RWPE1 (cell line): ENCODE measurements around the gene OSGIN1.

Source experiments
- CTCF ChIA-PET: fragments of 350-600 bp; sonication (Branson Sonifier 250); formaldehyde crosslinking; extraction: SDS; loops from one replicate; lab custom pipeline; 2021; lab: Yijun Ruan, JAX
- POLR2A ChIA-PET: fragments of 400-600 bp; formaldehyde crosslinking; extraction: SDS; loops from one replicate; lab custom pipeline; 2020; ENCODE audit warnings: antibody characterized with exemption; ENCODE audit not compliant: low non-redundant PET; lab: Yijun Ruan, JAX
- DNase-seq: peaks from one replicate; pipeline ENCODE4 v3.0.0; 2012; ENCODE audit warnings: low spot score
- H3K27ac ChIP-seq: fragments of 450-650 bp; 2 replicates; pipeline ENCODE4 v1.5.1; 2017
- TF ChIP-seq, protein P1 (sequence below): fragments of 450-650 bp; conservative IDR thresholded peaks from 2 replicates; pipeline ENCODE4 v1.5.1; 2017; ENCODE audit warnings: low read depth, mild to moderate bottlenecking

OSGIN1 gene

DNA sequence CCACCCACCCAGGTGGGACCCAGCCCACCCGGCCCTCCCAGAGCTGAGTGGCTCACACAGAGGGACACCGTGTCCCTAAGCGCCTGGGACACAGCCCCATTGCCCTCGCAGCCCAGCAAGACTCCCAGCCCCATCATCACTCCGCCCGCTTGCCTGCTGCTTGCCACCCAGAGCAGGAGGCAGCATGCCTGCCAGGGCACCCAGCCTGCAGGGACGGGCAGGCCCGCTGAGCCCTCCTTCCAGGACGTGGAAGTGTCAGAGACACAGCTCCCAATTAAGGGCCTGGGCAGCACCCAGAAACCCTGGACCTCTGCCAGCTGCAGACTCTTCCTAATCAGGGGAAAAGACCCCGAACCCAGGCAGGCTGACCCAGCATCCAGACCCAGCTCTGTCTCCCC lies 17.2 kb upstream of the OSGIN1 start:
- CTCF ChIA-PET: interaction anchor here (1.0 kb wide), 1 partner anchor 21 kb away, joined by 4 read pairs; no protein-coding TSS in a partner anchor
- TF ChIP-seq, protein P1, sequence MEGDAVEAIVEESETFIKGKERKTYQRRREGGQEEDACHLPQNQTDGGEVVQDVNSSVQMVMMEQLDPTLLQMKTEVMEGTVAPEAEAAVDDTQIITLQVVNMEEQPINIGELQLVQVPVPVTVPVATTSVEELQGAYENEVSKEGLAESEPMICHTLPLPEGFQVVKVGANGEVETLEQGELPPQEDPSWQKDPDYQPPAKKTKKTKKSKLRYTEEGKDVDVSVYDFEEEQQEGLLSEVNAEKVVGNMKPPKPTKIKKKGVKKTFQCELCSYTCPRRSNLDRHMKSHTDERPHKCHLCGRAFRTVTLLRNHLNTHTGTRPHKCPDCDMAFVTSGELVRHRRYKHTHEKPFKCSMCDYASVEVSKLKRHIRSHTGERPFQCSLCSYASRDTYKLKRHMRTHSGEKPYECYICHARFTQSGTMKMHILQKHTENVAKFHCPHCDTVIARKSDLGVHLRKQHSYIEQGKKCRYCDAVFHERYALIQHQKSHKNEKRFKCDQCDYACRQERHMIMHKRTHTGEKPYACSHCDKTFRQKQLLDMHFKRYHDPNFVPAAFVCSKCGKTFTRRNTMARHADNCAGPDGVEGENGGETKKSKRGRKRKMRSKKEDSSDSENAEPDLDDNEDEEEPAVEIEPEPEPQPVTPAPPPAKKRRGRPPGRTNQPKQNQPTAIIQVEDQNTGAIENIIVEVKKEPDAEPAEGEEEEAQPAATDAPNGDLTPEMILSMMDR: no peak
- POLR2A ChIA-PET: interaction anchor here (0.6 kb wide), 1 partner anchor 82 kb away, joined by 3 read pairs; no protein-coding TSS in a partner anchor
- H3K27ac ChIP-seq: peak overlapping the region; percentile 54
- DNase-seq: no peak

DNA sequence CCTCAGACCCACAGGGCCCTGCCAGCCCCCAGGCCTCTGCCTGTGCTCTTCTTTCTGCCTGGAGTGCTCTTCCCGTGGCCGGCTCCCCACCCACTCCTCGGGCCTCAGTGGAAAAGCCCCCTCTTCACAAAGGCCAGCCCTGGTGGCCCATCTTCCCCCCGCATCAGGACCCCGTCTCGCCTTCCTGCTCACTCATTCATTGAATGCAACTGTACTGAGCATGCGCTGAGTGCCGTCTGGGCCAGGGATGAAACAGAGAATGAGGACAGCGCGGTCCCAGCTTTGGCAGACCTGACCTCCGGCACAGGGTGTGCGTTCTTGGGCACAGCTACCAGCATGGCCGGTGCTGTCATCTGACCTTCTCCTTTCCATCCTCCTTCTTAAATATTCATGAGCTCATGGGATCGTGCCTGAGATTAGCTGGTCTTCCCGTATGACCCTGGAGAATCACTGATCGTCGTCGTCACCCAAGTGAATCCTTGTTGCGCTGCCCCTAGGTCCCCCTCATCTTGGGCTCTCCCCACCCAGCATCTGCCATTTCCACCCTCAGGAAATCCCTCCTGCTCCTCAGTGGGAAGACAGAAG lies 16.4 kb upstream of the OSGIN1 start:
- TF ChIP-seq, protein P1: no peak
- POLR2A ChIA-PET: interaction anchor here (0.6 kb wide), 1 partner anchor 82 kb away, joined by 3 read pairs; no protein-coding TSS in a partner anchor
- DNase-seq: no peak
- CTCF ChIA-PET: interaction anchor here (0.6 to 1.0 kb wide), 2 partner anchors 20 to 33 kb away, joined by 3 to 4 read pairs; no protein-coding TSS in a partner anchor
- H3K27ac ChIP-seq: peak overlapping the region; percentile 54

DNA sequence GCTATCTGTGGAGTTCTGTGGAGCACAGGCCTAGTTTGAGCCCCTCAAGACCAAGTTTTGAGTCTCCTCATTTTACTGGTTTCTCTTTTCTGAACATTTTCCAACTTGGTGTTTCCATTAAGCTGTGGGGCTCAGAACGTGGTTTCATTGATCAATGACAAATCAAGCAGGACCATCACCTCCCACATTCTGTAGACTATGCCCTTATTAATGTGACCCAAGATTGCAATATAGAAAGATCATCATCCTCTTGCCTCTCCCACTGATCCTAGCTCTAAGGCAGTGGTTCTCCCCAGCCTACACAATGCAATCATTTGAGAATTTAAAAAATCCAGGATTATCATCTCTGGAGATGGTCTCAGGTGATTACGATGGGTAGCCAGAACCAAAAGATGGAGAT lies 15.8 kb upstream of the OSGIN1 start:
- TF ChIP-seq, protein P1: no peak
- ChIA-PET POLR2A (no interaction called here), CTCF (interaction anchor here (0.6 kb wide), 2 partner anchors 33 to 218 kb away, joined by 3 read pairs; no protein-coding TSS in a partner anchor)
- H3K27ac ChIP-seq: no peak overlapping the region
- DNase-seq: no peak

DNA sequence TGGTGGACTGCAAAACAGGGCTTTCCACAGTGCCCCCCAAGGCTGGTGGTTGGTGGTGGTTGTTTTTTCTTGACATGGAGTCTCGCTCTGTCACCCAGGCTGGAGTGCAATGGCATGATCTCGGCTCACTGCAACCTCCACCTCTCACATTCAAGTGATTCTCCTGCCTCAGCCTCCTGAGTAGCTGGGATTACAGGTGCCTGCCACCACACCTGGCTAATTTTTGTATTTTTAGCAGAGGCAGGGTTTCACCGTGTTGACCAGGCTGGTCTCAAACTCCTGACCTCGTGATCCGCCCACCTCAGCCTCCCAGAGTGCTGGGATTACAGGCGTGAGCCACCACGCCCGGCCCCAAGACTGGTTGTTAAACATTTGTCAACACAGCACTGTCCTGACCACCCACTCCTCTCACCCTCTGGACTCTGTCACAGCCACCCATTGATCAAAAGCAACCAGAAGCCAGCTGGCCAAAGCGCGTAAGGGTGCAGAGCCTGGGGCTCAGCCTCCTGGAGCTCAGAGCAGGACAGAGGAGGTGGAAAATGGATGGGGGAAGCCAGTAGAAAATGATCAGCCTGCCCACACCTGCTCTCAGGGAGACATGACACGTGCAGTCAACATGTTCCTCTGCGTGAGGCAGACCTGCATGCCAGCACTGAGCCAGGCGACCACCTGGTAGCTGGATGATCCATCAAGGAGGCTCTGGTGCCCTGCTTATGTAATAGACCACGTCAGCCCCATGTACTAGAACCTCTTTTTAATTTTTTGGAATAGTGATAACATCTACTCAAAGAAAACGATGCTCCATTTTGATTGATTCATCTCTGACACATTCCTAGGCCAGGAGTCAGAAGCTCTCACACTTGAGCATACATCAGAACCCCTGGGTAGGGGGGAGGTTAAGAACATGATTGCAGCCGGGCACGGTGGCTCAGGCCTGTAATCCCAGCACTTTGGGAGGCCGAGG lies 14.8 kb upstream of the OSGIN1 start:
- ChIA-PET CTCF (interaction anchor here (0.6 kb wide), 1 partner anchor 74 kb away, joined by 5 read pairs; no protein-coding TSS in a partner anchor), POLR2A (no interaction called here)
- no peak overlapping the region for H3K27ac ChIP-seq
- DNase-seq: no peak
- TF ChIP-seq, protein P1: no peak

DNA sequence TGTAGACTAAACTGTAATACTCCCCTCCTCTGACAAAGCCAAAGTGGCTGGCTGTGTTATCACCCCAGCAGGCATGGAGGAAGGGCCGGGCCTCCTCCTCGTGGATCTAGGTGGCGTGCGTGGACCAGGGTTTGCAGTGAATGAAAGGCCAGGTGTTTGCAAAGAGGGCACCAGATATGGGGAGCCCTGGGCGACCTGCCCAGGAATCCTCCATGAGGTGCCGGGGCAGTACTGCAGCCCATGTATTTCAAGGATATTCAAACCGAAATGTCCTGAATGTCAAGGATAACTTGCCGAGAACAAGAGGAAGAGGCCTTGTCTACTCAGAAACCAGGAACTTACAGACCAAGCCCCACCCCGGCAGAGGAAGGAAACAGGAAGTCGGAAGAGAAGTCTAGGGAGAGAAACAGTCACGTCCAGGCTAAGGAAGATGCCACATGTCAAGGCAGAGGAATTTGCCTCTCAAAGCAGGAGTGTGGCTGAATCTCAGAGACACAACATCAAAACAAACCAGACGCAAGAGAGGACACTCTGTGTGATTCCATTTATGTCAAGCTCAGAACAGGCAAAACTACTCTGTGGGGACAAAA lies 13.7 kb upstream of the OSGIN1 start:
- TF ChIP-seq, protein P1: no peak
- H3K27ac ChIP-seq: peak overlapping the region; percentile 19; the same call in 1 of the 2 replicates
- POLR2A ChIA-PET: no interaction called here
- CTCF ChIA-PET: no interaction called here
- DNase-seq: no peak

DNA sequence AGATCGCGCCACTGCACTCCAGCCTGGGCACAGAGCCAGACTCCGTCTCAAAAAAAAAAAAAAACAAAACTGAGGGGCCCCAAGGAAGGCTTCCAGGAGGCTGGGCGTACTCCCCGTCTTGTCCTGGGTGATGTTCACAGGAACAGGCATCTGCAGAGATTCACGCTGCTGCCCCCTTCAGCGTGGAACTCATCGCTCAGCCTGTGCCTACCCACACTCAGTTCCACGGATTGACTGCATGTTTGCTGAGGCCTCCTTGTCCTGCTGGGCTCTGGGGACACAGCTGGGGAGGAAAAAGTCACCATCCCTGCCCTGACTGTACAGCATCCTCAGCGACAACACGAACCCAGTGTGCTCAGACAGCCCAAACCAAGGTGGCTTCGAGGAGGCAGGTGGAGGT lies 12.9 kb upstream of the OSGIN1 start:
- no peak for DNase-seq
- H3K27ac ChIP-seq: no peak overlapping the region
- ChIA-PET POLR2A (no interaction called here), CTCF (no interaction called here)
- TF ChIP-seq, protein P1: no peak
